ENCODE data around the gene MORN3.
"Not testable (repeated sequence)": the region's sequence is repeated elsewhere in the genome, so short reads cannot be mapped to it uniquely, and the experiment has no call there.

The MORN3 gene

DNA sequence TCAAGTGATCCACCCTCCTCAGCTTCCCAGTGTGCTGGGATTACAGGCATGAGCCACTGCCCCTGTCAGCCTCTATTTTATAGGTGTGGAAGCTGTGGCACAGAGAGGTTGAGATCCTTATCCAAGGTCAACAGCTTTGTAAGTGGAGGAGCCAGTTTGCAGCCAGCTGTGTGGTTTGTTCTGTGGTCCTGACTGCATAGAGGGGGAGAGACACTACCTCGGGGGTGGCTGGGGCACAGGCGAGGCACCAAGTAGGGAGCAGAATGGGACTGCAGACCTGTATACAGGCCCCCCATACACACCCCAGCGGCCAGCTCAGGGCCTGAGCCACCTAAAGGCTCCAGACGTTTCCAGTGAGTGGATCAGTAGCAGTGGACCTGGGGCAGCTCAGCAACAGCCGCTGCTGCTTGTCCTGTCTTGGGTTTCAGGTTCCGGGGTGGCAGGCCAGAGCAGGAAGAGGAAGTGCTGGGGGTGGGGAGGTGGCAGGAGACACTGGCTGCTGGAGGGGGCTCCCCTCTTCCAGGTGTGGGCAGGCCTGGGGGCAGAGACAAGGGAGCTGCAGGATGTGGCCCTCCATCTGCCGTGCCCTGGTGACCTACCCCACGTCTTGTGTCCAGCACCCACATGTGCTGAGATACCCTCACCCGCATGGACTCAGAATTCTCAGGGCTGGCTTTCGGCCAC, 32.1 kb downstream of the MORN3 start:
- no peak for DNase-seq

DNA sequence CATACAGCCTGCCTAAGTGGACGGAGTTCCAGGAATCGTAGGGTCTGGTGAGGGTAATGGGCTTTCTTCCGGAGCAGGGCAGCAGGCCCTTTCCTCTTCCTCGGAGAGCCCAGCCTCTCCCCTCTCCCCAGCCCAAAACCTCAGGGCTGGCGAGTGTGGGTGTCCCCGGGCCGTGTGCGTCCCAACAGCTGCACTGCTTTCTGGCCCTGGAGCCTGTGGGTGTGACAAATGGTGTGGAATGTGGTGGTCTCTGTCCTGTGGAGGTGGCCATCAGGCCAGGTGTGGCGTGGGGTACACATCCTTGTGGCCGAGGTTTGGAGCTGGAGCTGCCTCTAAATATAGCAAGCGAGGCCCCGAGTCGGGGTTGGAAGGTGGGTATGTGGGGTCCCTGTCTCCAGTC, 34.6 kb downstream of the MORN3 start:
- DNase-seq, result no peak

DNA sequence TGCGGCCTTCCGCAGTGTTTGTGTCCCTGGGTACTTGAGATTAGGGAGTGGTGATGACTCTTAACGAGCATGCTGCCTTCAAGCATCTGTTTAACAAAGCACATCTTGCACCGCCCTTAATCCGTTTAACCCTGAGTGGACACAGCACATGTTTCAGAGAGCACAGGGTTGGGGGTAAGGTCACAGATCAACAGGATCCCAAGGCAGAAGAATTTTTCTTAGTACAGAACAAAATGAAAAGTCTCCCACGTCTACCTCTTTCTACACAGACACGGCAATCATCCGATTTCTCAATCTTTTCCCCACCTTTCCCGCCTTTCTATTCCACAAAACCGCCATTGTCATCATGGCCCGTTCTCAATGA, 35.6 kb downstream of the MORN3 start:
- DNase-seq, result not testable (repeated sequence)

DNA sequence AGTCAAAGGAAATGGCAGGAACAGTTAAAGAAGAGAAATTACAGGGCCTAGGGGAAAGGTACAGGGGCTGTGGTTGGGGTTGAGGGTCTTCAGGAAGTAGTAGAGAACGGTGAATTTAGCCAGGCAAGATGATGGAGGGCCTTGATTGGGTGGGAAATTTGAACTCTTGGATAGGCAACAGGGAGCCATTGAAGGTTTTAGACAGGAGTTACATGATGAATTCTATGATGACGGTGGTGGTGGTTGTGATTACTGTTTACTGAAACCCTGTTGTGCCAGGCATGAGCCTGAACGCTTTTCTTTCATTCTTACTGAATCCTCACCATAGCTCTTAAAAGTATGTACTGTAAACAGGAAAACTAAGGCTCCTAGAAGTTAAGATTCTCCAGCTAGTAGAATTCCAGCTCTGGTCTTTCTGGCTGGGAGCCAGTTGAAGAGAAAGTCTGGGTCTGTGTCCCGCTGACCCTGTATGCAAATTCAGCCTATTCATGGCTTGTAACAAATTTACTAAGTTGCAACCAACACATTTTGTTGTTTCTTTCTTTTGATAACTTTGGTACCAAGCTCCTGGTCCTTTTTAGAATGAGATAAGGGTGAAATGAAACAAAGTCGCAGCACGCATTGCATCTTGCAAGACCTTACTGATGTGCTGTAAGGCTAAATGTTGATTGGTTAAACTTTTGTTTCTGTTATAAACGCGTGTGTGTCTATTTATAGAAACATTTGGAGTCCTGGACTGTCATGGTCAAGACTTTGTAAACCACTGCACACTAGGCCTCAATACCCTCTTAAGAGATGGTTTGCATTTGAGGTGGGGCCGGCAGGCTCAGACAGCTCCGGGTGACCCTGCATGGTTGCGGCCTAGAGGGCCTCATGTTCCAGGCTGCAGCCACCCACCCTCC, 37.1 kb downstream of the MORN3 start:
- DNase-seq, result no peak

DNA sequence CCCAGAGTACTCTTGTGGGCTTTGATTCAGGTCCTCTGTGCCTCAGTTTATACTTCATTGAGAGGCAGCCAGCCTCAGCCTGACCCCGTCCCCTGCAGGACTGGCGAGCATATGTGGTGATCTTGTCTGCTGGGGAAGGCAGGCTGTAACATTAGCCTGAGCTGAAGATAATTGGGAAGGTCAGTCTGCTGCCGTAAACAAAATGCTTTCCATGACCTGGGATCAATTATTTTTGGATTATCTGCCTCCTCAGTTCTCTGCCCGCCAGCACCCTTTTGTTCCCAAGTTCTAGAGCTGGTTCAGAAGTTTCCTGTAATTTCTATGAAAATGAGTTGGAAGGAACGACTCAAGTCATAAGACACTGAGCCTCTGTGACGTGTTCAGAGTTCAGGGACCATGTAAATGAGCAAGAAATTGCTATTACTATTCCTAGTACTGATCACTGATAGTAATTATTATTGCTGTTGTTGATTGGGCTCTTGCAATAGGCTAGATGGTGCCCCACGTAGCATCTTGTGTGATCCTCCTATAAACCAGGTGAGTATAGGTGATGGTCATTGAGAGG, 38.6 kb downstream of the MORN3 start:
- DNase-seq, result no peak

DNA sequence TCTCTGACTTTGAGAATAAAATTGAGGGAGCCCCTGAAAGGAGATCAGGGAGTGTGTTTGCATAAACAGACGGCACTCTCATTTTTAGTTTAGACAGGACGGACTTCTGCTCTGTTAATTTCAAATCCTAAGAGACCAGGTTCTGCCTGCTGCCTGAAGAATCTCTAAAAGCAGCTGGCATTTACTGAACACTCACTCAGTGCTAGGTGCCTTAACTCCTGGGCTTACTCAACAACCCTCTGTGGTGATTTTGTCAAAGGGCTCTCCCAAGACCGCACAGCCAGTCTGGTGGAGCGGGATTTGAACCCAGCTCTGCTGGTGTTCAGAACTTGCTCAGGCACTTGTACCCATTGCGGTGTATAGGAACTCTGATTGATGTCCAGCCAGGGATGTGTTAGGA, 40.9 kb downstream of the MORN3 start:
- DNase-seq, result no peak

DNA sequence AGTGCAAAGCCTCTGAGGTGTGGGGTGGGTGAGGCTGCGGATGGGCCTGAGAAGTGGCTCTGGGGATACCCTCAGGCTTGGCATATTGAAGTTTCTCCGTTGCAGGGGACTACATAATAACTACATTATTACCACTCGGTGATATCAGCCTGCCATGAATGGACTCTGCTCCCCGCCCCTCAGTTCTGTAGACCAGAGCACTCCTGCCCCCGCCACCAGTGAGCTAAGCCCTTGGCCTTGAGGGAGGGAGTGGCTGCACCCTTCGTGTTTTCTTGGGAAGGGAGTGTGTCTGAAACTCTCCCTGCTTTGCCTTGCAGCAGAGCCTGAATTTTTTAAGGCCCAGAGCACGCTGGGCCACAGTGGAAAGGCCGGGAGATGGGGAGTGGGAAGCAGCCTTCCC, 41.4 kb downstream of the MORN3 start:
- DNase-seq, result no peak

DNA sequence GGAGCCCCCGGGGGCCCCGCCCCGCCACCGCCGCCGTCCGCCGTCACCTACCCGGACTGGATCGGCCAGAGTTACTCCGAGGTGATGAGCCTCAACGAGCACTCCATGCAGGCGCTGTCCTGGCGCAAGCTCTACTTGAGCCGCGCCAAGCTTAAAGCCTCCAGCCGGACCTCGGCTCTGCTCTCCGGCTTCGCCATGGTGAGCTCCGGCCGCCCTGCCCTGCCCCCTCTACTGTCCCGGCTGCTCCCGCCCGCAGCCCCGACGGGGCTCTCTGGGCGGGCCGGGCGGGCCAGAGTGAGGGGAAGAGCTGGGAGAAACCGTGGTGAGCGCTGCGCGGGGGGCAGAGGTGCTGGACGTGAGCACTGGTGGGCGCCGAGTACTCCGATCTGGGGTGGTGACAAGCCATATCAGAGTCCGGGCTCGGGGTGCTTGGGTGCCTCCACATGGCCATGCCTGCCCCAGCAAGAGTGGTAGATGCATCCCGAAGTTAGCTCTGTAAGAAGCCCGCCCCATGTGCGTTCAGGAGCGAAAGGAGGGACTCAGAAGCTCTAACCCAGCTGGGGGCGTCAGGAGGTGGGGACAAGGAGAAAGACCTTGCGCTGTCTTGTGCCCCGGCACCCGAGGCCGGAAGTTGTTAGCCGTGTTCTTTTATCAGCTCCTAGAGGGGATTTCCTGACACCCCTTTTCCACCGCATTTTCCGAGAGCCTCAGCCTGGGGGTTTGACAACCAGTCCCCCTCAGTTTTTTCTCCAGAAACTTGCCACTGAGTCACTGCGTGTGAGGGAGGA, 42.4 kb downstream of the MORN3 start:
- peak; percentile 76 for DNase-seq

DNA sequence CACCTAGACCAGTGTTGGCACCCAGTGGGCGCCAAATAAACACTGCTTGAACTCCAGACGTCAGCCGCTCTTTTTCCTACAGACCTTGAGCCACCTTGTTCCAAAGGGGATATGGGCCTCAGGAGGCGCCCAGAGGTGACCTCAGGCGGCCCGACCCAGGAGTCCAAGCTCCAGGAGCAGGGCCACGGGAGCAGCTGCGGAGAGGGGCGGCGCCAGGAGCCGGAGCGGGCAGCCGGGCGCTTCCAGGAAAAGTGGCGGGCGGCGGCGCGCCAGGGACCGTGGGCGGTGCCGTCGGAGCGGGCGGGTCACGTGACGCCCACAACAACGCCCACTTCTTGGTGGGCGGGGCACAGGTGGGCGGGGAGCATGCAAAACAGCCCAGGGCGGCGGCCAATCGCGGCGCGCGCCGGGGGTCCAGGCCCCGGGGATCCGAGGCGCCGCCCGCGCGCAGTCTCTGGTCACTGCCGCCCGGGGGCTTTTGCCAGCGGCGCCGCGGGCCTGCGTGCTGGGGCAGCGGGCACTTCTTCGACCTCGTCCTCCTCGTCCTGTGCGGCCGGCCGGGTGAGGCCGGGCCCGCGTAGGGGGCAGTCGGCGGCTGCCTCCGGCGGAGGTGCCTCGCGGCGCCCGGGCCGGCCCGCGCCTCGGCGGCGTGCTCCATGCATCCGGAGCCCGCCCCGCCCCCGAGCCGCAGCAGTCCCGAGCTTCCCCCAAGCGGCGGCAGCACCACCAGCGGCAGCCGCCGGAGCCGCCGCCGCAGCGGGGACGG, 43.2 kb downstream of the MORN3 start, which contains the start of gene ORAI1:
TSS of gene ORAI1 (plus strand) at position 444 of the 766 bp plus-strand sequence.
- peak; percentile 97 for DNase-seq

DNA sequence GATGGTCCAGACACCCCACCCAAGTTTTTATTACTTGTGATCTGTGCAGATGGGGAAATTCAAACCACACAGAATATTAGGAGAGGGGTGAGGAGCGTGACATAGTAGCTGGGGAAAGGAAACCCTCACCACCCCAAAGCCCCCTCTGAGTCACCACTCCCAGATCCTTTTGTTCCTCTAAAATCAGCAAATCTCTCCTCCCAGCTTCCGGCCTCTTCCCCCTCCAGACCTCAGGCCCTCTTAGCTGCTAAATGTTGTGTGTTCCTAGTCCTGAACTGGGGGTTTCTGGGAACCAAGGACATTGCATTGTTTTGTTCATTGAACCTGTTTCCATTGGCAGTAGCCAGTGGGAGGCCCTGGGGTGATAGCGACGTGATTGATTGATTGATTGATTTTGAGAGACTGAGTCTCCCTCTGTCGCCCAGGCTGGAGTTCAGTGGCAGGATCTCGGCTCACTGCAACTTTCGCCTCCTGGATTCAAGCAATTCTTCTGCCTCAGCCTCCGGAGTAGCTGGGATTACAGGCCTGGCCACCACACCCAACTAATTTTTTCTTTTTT, 49.0 kb downstream of the MORN3 start:
- DNase-seq, result no peak

DNA sequence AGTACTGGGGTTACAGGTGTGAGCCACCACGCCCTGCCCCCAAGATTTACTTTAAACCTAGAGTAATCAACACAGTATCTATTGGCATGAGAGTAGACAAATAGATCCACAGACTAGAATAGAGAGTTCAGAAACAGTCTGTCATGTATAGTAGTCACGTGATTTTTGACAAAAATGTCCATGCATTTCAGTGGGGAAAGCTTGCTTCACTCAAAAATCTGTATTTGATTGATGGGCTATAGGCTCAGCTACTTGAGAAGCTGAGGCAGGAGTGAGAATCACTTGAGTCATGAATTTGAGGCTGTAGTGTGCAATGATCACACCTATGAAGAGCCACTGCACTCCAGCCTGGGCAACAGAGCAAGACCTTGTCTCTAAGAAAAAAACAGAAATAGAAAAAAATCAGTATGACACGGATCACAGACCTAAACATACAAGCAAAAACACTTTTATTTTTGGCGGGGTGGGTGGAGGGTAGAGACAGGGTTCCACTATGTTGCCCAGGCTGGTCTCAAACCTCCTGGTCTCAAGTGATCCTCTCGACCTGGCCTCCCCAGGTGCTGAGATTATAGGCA, 50.7 kb downstream of the MORN3 start:
- no peak for DNase-seq

DNA sequence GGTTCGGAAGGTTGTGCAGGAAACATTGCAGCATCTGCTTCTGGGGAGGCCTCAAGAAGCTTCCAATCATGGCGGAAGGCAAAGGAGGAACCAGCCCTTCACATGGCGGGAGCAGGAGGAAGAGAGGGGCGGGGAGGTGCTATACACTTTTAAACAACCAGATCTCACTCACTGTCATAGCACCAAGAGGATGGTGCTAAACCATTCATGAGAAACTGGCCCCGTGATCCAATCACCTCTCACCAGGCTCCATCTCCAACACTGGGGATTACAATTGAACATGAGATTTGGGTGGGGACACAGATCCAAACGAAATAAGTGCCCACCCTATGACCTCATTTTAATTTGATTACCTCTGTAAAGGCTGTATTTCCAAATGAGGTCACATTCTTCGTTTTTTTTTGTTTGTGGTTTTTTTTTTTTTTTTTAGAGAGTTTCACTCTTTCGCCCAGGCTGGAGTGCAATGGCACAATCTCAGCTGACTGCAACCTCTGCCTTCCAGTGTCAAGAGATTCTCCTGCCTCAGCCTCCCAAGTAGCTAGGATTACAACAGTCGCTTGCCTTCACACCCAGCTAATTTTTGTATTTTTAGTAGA, 54.5 kb downstream of the MORN3 start:
- DNase-seq, result no peak

DNA sequence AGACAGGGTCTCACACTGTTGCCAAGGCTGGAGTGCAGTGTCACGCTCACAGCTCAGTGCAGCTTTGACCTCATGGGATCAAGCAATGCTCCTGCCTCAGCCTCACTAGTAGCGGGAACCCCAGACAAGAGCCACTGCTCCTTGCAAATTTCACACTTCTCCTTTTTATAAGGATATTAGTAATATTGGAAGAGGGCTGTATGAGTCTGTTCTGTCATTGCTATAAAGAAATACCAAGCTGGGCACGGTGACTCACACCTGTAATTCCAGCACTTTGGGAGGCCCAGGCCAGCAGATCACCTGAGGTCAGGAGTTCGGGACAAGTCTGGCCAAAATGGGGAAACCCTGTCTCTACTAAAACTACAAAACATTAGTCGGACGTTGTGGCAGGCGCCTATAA, 56.0 kb downstream of the MORN3 start:
- no peak for DNase-seq

DNA sequence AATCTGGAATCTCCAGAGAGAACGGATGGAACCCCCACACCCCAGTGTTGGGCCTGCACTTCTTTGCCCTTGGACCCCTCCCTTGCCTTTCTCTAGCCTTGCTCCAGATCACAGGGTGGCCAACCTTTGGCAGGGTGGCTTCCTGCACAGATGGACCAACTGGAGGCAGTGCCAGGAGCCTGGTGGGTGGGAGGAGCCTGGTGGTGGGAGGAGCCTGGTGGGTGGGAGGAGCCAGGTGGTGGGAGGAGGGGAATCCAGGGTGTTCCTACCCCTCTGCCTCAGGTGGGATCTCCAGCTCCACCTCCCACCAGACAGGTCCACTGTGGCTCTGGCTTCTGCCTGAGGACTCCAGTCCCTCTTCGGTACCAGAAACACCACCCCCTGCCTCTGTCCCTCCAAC, 58.1 kb downstream of the MORN3 start:
- DNase-seq, result peak; percentile 33

DNA sequence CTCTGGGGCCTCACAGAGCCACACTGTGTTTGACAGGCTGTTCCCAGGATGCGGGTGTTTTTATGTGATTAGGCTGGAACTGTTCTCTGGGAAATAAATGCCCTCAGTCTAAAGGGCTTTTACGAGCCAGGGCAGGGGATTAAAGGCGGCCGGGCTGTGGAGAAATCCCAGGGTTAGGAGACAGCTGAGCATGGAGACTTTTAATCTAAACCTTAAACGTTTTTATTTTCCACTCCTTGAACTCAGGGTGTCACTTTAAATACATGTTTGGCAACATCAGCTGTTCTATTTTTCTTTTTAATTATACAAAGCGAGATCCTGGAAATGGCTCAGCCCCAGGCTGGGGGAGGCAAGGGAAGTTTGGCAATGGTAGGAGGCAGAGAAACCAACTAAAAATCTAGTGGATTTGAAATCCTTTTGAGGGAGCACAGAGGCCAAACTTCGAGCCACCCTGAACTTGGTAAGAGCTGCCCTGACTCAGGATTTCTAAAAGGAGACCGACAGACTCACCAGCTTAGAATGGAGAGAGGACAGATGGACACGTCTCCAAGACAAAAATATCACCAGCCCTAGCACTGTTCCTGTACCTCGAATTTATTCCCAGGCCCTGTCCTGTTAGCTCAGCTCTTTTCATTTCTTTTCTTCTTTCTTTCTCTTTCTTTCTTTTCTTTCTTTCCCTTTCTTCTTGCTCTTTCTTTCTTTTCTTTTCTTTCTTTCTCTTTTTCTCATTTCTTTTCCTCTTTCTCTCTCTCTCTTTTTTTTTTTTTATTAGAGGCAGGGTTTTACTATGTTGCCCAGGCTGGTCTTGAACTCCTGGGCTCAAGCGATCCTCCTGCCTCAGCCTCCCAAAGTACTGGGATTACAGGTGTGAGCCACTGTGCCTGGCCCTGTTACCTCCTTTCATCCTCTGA, 59.0 kb downstream of the MORN3 start:
- DNase-seq, result no peak

DNA sequence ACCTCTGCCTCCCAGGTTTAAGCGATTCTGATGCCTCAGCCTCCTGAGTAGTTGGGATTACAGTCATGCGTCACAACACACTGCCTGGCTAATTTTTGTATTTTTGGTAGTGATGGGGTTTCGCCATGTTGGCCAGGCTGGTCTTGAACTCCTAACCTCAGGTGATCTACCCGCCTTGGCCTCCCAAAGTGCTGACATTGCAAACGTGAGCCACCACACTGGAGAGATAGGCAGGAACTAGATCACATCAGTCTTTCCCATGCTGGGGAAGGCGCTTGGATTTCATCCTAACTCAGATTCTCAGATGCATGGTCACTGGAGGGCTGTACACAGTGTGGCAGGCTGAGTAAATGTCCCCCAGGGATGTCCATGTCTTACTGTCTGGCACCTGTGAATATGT, 61.2 kb downstream of the MORN3 start:
- no peak for DNase-seq

DNA sequence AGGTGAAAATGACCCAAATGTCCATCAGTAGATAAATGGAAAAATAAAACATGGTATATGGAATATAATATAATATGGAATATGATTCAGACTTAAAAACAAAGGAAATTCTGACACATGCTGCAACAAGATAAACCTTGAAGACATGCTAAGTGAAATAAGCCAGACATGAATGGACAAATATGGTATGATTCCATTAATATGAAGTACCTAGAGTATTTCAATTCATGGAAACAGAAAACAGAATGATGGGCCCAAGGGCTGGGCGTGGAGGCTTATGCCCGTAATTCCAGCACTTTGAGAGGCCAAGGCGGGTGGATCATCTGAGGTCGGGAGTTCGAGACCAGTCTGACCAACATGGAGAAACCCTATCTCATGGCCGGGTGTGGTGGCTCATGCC, 65.9 kb downstream of the MORN3 start:
- no peak for DNase-seq

DNA sequence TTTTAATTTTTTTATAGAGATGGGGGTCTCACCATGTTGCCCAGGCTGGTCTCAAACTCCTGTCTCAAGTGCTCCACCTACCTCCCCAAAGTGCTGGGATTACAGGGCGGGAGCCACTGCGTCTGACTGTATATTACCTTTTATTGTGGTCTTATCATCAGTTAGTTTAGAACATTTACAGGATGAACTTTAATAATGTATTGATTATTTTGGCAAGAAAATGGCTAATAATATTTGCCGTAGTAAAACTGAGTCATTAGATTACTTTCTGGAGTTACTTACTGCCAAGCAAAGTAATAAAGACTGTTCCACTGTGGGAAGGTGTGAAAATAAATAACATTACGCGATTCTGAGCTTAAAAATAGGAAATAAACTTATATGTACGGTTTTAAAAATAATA, 66.7 kb downstream of the MORN3 start:
- no peak for DNase-seq

DNA sequence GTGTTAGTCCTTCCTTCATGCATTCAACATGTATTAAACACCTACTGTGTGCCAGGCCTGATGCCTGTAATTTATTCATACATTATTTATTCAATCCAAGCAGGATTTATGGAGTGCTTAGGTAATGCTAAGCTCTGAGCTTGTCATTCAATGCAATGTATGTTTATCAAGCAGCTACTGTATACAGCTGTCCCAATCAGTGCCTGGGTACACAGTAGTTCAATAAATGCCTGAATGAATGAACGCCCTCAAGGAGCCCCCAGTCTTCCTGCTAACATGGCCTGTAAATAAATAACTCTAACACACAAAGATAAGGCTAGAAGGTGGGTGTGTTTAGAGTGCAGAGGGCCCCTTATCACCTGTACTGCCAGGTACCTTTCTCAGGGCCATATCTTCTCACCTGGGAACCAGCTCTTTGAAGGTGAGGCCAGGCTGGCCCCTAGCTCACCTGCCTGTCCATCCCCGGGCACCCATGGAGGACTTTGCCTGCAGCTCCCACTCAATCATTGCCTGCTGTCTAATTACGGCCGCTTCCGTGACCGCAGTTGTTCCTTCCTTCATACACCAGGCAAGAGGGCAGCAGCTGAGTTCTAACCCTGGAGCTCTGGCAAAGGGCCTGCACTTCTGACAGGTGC, 68.6 kb downstream of the MORN3 start:
- DNase-seq, result peak; percentile 47

Data from right hindlimb (tissue), 1 donor.